SU-DHL-6 (cell line): Measurements from ENCODE around the gene SFI1.
"Not testable (repeated sequence)": the region's sequence is repeated elsewhere in the genome, so short reads cannot be mapped to it uniquely, and the experiment has no call there.

Experiments
- CTCF ChIP-seq: fragments of 200-600 bp; sonication (generic); IDR thresholded peaks from one replicate; pipeline ENCODE4 v1.5.1; 2017; ENCODE audit warnings: antibody characterized with exemption, mild to moderate bottlenecking, low read length, moderate library complexity; ENCODE audit not compliant: insufficient read depth, poor library complexity, severe bottlenecking
- EZH2phosphoT487 ChIP-seq: fragments of 200-600 bp; sonication (generic), shearing (Covaris generic); conservative IDR thresholded peaks from 2 replicates; pipeline ENCODE4 v1.6.1; 2018; ENCODE audit warnings: mild to moderate bottlenecking, antibody characterized with exemption, low read length, moderate library complexity, mixed read lengths

DNA sequence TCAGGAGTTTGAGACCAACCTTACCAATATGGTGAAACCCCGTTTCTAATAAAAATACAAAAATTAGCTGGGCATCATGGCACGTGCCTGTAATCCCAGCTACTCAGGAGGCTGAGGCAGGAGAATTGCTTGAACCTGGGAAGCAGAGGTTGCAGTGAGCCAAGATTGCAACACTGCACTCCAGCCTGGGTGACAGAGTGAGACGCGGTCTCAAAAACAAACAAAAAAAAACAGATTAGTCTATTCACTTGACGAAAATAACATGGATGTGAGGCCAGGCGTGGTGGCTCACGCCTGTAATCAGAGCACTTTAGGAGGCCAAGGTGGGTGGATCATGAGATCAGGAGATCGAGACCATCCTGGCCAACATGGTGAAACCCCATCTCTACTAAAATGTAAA lies 13.9 kb upstream of the SFI1 start:
- TF ChIP-seq CTCF, EZH2phosphoT487: not testable (repeated sequence)
